ENCODE measurements around the gene RHOF. TPM values are rescaled to one million over a fixed set of nuclear protein-coding genes. Genes with fewer than 3 reads are reported as not detected.

RHOF gene
- total and polyA plus RNA-seq, 2 experiments from 2014 or later = 2.4 to 6.7 TPM

DNA sequence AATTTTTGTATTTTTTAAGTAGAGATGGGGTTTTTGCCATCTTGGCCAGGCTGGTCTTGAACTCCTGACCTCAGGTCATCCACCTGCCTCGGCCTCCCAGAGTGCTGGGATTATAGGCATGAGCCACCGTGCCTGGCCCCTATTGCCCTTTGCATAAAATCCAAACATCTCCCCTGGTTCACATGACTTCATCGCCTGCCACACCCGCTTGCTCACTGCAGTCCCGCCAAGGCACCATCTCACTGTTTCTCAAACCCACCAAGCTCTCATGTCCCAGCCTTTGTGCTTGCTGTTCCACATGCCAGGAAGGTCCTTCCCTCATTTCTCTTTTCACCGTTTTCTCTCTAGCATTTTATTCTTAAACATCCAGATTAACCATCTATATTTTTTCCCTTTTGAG is 9.7 kb downstream of the RHOF start:
- in situ Hi-C loops (cut with MboI) = no loop called here
- no peaks in the 10 kb centered on the region for H3K9me2 ChIP-seq (ENCODE audit: insufficient read depth)
- 7 to 9% methylated on average over 6 of the region's 6 CpGs for WGBS, 2 experiments (ENCODE audit: low coverage in 1 of 2, low lambda C conversion rate in 2 of 2, missing lambda C conversion rate in 2 of 2)
- H3F3A ChIP-seq (ENCODE audit: insufficient read depth) = peaks cover 33% of the 10 kb centered on the region
- peak overlapping the region; percentile 78 for H3K27ac ChIP-seq
- no peaks in the 10 kb centered on the region for H3K9me3 ChIP-seq (ENCODE audit: low read depth)
- no peaks in the 10 kb centered on the region for H3K36me3 ChIP-seq (ENCODE audit: low read depth)
- H3K79me2 ChIP-seq (ENCODE audit: insufficient read depth) = no peaks in the 10 kb centered on the region
- H3K4me3 ChIP-seq = no peak overlapping the region
- H3K4me2 ChIP-seq (ENCODE audit: unreplicated experiment) = peak overlapping the region; percentile 44
- H3K9ac ChIP-seq = peak overlapping the region; percentile 69
- no peaks in the 10 kb centered on the region for H3K27me3 ChIP-seq (replicated peaks; ENCODE audit: insufficient read depth)
- peaks cover 30% of the 10 kb centered on the region for H3K4me1 ChIP-seq (ENCODE audit: insufficient read depth)
- peak; percentile 78 for DNase-seq
- no peak for TF ChIP-seq EZH2phosphoT487 (IDR thresholded peaks at IDR 0.05; ENCODE audit: insufficient read depth, low read depth)
- TF ChIP-seq EZH2 (IDR thresholded peaks at IDR 0.05; ENCODE audit: insufficient read depth, poor library complexity, severe bottlenecking) = no peak
- H4K20me1 ChIP-seq (ENCODE audit: insufficient read depth) = no peaks in the 10 kb centered on the region
- H2AFZ ChIP-seq = no peak overlapping the region

GRCh38 chr12:121781998-121782979 is 11.2 kb downstream of the RHOF start:
- H3K9ac ChIP-seq = no peak overlapping the region
- H3K4me2 ChIP-seq (ENCODE audit: unreplicated experiment) = peak overlapping the region; percentile 22
- peak overlapping the region; percentile 26; the same call in 1 of the 2 replicates for H3K27ac ChIP-seq

DNA sequence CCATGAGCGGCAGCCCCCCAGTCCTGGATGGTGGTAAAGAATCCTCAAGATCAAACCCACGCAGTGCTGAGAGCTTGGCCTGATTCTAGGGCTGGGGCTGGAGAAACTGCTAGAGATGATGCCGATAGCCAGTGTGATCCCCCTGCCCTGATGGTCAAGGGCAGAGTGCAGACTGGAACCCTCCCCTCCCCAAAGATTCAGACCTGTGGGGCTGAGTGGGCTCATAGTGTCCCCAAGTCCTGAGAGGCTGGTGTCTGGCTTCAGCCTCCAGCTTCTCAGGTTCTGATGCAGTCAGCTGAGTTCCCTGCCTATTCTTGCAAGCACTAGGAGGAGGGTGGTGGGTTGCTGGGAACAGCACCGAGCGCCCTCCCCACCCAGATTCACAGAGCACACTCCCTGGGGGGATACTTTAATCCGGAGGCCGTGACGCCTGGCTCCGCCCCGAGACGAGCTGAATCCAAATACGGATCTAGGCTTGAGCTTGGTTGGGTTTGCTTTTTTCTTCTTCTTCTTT is 11.9 kb downstream of the RHOF start:
- Histone ChIP-seq H2AFZ (no peak overlapping the region), H3K9ac (no peak overlapping the region), H3K4me2 (ENCODE audit: unreplicated experiment) (no peak overlapping the region)

More at GRCh38 chr12:121781998-121782979, 11.2 kb downstream of the RHOF start:
- no peaks in the 10 kb centered on the region for H4K20me1 ChIP-seq (ENCODE audit: insufficient read depth)
- DNase-seq = peak; percentile 53
- H3F3A ChIP-seq (ENCODE audit: insufficient read depth) = peaks cover 33% of the 10 kb centered on the region
- H2AFZ ChIP-seq = no peak overlapping the region
- no peak overlapping the region for H3K4me3 ChIP-seq
- in situ Hi-C loops (cut with MboI) = no loop called here
- TF ChIP-seq EZH2phosphoT487 (IDR thresholded peaks at IDR 0.05; ENCODE audit: insufficient read depth, low read depth) = no peak
- TF ChIP-seq EZH2 (IDR thresholded peaks at IDR 0.05; ENCODE audit: insufficient read depth, poor library complexity, severe bottlenecking) = no peak
- no peaks in the 10 kb centered on the region for H3K9me2 ChIP-seq (ENCODE audit: insufficient read depth)
- H3K4me1 ChIP-seq (ENCODE audit: insufficient read depth) = peaks cover 30% of the 10 kb centered on the region
- H3K36me3 ChIP-seq (ENCODE audit: low read depth) = no peaks in the 10 kb centered on the region
- 58 to 59% methylated on average over 14 of the region's 14 CpGs for WGBS, 2 experiments (ENCODE audit: low coverage in 1 of 2, low lambda C conversion rate in 2 of 2, missing lambda C conversion rate in 2 of 2)
- H3K27me3 ChIP-seq (replicated peaks; ENCODE audit: insufficient read depth) = no peaks in the 10 kb centered on the region
- H3K79me2 ChIP-seq (ENCODE audit: insufficient read depth) = no peaks in the 10 kb centered on the region
- H3K9me3 ChIP-seq (ENCODE audit: low read depth) = no peaks in the 10 kb centered on the region

DNA sequence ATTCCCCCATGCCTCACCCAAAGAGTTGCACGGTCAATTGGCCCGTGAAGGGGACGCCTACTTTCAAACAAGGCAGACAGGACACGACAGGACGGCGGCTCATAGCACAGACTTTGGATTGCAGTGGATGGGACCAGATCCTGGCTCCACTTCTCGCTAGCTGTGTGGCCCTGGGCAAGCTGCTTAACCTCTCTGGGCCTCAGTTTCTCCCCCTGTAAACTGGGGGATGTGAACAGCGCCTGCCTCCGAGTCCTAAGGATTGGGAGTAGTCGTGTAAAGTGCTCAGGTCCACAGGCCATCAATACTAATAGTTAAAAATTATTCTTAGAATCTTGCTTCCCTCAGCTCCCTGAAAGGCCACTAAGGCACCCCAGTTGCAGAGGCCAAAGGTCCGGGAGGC is 13.1 kb downstream of the RHOF start:
- no peak for DNase-seq
- Histone ChIP-seq H3K9me3 (ENCODE audit: low read depth) (no peaks in the 10 kb centered on the region), H3K9me2 (ENCODE audit: insufficient read depth) (no peaks in the 10 kb centered on the region), H3K4me2 (ENCODE audit: unreplicated experiment) (no peak overlapping the region), H2AFZ (no peak overlapping the region), H3K36me3 (ENCODE audit: low read depth) (no peaks in the 10 kb centered on the region), H3K4me1 (ENCODE audit: insufficient read depth) (peaks cover 25% of the 10 kb centered on the region), H4K20me1 (ENCODE audit: insufficient read depth) (no peaks in the 10 kb centered on the region), H3K9ac (no peak overlapping the region), H3K27ac (no peak overlapping the region), H3F3A (ENCODE audit: insufficient read depth) (peaks cover 27% of the 10 kb centered on the region), H3K4me3 (no peak overlapping the region), H3K79me2 (ENCODE audit: insufficient read depth) (no peaks in the 10 kb centered on the region), H3K27me3 (replicated peaks; ENCODE audit: insufficient read depth) (no peaks in the 10 kb centered on the region)
- TF ChIP-seq EZH2 (IDR thresholded peaks at IDR 0.05; ENCODE audit: insufficient read depth, poor library complexity, severe bottlenecking) (no peak), EZH2phosphoT487 (IDR thresholded peaks at IDR 0.05; ENCODE audit: insufficient read depth, low read depth) (no peak)
- WGBS, 2 experiments (ENCODE audit: low coverage in 1 of 2, low lambda C conversion rate in 2 of 2, missing lambda C conversion rate in 2 of 2) = 93 to 96% methylated on average over 11 of the region's 11 CpGs
- in situ Hi-C loops (cut with MboI) = no loop called here

More for the DNA sequence above, 11.9 kb downstream of the RHOF start:
- no peak for TF ChIP-seq EZH2phosphoT487 (IDR thresholded peaks at IDR 0.05; ENCODE audit: insufficient read depth, low read depth)
- TF ChIP-seq EZH2 (IDR thresholded peaks at IDR 0.05; ENCODE audit: insufficient read depth, poor library complexity, severe bottlenecking) = no peak
- Histone ChIP-seq H3K36me3 (ENCODE audit: low read depth) (no peaks in the 10 kb centered on the region), H3K27me3 (replicated peaks; ENCODE audit: insufficient read depth) (no peaks in the 10 kb centered on the region), H3K27ac (peak overlapping the region; percentile 26; the same call in 1 of the 2 replicates), H3K9me2 (ENCODE audit: insufficient read depth) (no peaks in the 10 kb centered on the region), H3F3A (ENCODE audit: insufficient read depth) (peaks cover 27% of the 10 kb centered on the region), H3K9me3 (ENCODE audit: low read depth) (no peaks in the 10 kb centered on the region), H3K79me2 (ENCODE audit: insufficient read depth) (no peaks in the 10 kb centered on the region), H4K20me1 (ENCODE audit: insufficient read depth) (no peaks in the 10 kb centered on the region), H3K4me1 (ENCODE audit: insufficient read depth) (peaks cover 30% of the 10 kb centered on the region), H3K4me3 (no peak overlapping the region)
- in situ Hi-C loops (cut with MboI) = no loop called here
- WGBS, 2 experiments (ENCODE audit: low coverage in 1 of 2, low lambda C conversion rate in 2 of 2, missing lambda C conversion rate in 2 of 2) = 45 to 47% methylated on average over 12 of the region's 12 CpGs
- no peak for DNase-seq
